NCI-H1105 treated with DMSO at 0.1 percent for 48 hours (cell line): ENCODE results near the gene SLC48A1.
A peak's percentile ranks its signal among the peaks of the same experiment; 100 is the strongest.

Source experiments
- DNase-seq: peaks from one replicate; lab custom pipeline; 2025; lab: John Stamatoyannopoulos, UW

The SLC48A1 gene

DNA sequence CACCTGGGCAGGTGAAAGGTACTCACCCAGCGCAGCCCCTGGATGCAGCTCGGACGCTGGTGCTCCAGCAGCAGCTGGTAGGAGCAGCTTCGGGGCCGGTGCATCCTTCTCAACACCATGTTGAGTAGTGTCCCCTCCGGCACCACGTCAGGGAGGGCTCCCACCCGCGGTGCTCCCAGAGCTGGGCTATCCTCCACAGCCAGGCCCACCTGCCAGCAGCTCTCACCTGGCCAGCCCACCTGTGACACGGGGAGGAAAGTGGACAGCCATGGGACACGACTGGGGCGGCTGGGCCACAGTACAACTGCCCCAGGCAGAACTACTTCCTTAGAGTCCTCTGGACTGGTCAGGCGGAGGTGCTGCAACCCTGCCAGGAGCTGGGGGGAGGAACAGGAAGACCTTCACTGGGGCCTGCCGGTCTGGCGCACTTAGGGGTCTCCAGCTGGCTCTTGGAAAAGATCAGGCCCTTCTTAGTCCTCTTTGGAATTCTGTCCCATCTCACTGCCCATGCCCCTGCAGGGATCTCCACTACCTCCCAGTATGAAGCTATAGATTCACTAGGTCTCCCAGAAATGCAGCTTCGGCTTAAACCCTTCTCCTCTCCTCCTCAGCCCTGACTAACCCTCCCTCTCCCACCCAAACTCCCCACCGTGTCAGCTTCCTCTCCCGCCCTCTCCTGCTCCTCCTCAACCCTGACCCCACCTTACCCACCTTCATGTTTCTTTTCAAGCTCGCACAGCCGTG, 15.0 kb upstream of the SLC48A1 start:
- DNase-seq: no peak

DNA sequence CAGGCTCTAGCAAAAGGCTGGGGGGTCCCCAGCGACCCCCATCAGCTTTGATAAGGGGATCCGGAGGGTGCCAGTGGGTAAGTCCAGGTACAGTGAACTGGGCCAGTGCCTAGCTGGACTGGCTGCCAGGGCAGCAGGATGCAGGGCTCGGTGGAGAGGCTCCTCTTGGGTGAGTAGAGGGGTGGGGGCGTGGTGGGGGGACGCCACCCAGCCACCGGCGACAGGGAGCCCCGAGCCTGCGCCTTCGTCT, 14.5 kb upstream of the SLC48A1 start:
- DNase-seq: no peak

DNA sequence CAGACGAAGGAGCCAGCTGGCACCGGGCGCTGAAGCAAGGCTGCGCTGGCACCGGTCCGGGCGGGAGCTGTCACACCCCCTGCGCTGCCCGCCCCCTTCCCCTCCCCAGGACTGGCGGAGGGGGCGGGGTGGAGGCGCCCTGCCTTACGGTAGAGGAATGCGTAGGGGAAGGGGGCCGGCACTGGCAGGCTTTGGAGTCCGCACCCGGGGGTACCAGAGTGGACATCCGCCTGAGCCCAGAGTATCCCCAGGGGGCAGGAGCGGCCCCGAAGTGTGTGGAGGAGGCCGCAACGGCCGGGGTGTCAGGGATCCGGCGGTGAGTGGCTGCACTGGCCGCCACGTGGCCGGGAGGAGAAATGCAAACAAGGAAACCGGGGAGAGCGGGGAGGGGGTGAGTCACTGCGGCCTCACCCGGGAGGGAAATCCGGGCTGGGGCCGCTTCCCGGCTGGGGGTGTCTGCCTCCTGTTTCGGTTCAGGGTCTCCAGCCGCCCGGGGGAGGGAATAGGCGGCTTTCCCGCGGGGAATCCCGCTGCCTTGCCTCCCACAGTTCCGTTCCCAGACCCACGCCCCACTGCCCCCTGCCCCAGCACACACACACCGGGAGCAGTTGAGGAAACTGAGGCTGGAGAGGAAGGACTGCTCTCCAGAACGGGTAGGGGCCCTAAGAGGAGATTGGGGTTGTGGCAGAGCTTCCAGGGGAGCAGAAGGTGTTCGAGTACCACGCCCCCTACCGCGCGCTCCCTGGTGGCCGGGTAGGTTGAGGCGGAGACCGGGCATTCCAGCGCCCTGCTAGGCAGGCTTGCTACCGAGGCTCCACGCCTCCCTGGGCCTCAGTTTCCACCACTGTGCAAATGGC, 14.0 kb upstream of the SLC48A1 start, which contains the start of gene RAPGEF3:
Gene RAPGEF3 (minus strand): TSS at position 47 of the 857 bp plus-strand sequence. CDS start 324 bp downstream, outside the sequence.
- DNase-seq: peak; percentile 51

DNA sequence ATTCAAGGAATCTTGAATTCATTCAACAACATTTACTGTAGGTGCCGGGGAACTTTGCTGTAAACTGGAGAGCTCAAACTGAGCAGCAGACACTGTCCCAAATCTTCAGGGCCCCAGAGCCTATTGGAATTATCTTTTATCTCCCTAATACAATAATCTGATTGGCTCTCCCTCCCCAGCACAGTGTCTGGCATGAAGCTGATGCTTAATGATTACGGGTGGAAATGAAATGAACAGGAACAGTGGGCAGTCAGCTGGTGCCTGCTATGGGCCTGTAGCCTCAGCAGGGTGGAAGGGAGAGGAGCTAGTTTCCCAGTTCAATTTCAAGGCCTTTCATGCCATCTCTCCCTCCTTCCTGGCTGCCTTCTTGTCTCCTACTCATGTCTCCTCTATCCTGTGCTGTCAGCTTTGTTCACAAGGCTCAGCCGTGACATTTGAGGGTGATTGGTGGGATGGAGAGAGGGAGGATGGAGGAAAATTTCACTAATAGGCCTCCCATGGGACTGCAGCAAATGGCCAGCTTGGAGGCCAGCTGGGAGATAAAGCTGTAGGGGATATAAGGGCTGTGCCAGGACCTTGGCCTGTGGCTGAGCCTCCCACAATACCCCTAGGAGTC, 10.1 kb upstream of the SLC48A1 start:
- no peak for DNase-seq

GRCh38 chr12:47763481-47764346, 9.3 kb upstream of the SLC48A1 start:
- DNase-seq: no peak

- DNase-seq: no peak
Measured at GRCh38 chr12:47766502-47767215, 6.4 kb upstream of the SLC48A1 start.

GRCh38 chr12:47767216-47767724, 5.8 kb upstream of the SLC48A1 start:
- DNase-seq: peak; percentile 25

GRCh38 chr12:47768323-47768811, 4.7 kb upstream of the SLC48A1 start:
- DNase-seq: no peak

DNA sequence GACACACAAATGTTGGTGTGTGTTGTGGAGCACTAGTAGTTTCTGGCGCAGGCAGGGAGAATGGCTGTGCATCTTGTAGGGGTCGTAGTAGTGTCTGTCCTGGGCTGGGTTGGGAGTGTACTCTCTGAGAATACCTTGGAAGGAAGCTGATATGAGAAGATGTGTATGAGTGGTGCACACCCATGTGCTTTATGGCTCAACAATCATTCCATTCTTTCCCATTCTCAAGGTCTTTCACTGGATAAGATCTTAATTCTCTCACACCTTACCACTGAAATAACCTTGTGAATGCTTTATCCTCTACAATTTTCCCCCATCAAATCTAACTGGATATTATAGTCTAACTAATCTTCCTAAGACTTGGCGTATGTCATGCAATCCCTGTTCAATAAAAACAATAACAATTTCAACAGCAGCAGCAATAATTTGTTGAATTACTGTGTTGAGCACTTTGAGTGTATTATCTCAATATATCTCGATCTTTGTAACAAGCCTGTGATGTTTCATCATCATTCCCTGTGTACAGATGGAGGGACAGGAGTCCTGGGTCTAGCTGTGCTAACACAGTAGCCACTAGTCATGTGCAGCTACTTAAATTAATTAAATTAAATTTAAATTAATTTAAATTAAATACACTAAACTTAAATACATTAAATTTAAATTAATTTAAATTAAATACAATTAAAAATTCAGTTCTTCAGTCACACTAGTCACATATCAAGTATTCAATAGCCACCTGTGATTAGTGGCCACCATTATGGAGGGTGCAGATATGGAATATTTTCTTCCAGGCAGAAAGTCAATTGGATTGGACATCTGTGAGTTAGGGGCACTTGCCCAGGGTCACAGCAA, 3.6 kb upstream of the SLC48A1 start:
- DNase-seq: no peak

- DNase-seq: no peak
Measured at GRCh38 chr12:47770086-47770726, 2.8 kb upstream of the SLC48A1 start.

- DNase-seq: no peak
Measured at GRCh38 chr12:47771304-47771703, 1.7 kb upstream of the SLC48A1 start.

DNA sequence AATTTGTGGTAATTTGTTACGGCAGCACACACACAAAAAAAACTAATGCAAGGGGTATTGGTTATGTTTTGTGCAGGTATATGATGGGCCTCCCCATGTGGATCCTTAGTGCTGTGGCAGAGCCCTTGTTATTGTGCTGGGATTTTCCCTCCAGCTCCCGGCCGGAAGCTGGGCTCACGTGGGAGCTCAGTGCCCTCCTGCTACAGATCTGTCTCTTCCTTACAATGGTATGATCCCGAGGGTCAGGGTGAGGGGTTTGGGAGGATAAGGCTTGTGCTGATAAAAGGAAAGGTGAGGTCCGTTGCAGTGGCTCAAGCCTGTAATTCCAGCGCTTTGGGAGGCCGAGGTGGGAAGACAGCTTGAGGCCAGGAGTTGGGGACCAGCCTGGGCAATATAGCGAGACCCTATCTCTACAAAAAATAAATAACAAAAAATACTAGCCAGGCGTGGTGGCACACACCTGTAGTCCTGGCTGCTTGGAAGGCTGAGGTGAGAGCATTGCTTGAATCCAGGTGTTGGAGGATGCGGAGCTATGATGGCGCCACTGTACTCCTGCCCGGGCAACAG, 861 bp upstream of the SLC48A1 start:
- DNase-seq: no peak

DNA sequence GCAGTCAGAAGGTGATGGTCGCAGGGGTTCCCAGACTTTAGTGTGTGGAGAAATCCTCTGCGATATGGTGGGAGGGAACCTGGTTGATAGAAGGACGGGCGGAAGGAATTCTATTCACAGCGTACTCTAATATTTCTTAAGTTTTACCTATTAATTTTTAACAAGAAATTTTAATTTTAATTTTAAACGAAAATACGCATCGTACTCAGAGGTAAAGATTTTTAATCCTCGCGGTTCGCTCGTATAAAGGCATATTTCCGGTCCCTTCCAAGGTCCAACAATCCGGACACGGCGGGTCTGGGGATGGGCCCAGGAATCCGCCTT, 338 bp upstream of the SLC48A1 start:
- no peak for DNase-seq

- no peak for DNase-seq
Measured at GRCh38 chr12:47773858-47774580, 981 bp downstream of the SLC48A1 start.

GRCh38 chr12:47774663-47775062, 1.6 kb downstream of the SLC48A1 start:
- DNase-seq: no peak

DNA sequence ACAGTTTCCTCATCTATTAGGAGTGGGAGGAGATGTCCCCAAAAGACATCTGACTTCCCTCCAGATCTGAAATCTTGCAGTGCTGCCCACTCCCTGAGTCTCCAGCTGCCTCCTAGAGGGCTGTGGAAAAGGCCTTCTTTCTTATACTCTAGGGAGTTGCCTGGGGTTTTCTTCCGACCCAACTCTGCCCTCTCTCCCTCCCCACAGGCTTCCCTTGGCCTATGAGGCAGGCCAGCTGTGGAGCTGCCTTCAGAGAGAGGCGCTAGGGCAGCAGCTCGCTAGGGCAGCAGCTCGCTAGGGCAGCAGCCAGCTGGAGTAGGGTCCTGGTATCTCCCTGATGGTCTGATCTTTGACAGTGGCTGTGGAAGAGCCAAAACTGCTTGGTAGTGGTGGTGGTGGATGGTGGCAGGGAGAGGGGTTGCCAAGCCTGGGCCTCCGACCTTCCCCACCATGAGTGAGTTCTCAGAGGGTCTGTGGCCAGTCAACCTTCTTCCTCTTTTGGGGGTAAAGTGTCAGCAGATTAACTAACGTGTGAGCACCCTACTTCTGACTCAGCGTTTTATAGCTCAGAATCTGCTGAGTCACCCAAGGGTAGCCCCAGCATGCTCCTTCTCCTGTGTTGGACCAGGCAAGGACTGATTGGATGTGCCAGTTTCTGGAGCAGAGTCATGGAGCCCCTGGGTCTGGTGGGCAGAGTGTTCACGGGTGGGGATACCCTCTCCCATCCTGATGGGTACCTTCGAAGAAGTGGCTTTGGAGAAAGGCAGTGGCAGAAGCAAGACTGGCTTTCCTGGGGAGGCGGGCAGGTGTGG, 2.3 kb downstream of the SLC48A1 start:
- DNase-seq: no peak

DNA sequence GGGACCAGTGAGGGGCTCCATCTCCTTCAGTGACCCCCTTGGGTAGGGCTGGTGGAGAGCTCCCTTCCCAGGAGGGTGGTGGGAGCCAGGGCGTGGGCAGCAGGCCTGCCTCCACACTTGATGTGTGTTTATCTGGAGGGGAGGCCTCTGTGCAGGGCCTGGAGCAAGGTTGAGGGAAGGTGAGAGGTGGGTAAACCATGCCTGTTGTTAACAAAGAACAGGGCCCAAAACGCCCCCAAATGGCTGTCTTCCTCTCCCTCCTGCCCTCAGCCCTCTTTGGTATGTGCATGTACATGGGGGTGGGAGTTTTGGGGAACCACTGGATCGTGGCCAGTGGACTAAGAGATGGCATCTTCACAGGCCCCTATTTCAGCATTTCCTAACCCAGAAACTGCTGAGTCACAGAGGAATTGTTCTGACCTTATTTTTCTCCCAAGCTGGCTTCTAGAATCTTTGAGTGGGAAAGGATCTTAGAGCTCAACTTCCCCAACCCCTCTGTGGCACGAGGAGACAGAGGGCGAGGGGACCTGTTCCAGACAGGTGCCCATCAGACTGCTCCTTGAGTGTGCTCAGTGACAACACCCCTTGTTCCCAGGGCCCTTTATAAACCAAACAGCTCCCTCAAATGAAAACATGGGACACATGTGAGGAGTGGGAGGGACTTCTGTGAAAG, 3.6 kb downstream of the SLC48A1 start:
- no peak for DNase-seq
